ENCODE results near the gene NEURL1B.

Gene NEURL1B

GRCh38 chr5:172710676-172711075 is 69.6 kb downstream of the NEURL1B start:
- in situ Hi-C loops (cut with MboI; ENCODE audit: low sequenced_read_pairs): loop anchor here (10.0 kb wide), 1 partner anchor 214 kb away; no protein-coding TSS in a partner anchor

DNA sequence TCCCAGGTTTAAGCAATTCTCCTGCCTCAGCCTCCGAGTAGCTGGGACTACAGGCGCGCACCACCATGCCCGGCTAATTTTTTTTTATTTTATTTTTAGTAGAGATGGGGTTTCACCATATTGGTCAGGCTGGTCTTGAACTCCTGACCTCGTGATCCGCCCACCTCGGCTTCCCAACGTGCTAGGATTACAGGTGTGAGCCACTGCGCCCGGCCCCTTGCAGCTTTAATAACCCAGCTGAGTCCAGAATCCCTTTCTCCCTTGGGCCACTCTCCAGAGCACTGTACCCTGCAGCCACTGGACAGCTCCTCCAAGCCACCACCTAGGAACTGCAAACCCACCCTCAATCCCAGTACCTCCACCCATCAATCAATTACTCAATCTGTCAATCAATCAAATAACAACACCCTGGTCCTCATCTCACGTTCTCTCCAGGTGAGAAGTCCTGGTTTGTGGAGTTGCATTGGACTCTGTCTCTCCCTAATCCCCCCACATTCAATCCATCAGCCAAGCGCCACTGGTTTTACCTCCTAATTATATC is 70.3 kb downstream of the NEURL1B start:
- in situ Hi-C loops (cut with MboI; ENCODE audit: low sequenced_read_pairs): loop anchor here (10.0 kb wide), 1 partner anchor 213 kb away; no protein-coding TSS in a partner anchor

GRCh38 chr5:172712610-172713009 is 71.5 kb downstream of the NEURL1B start:
- in situ Hi-C loops (cut with MboI; ENCODE audit: low sequenced_read_pairs): loop anchor here (10.0 kb wide), 1 partner anchor 212 kb away; no protein-coding TSS in a partner anchor

DNA sequence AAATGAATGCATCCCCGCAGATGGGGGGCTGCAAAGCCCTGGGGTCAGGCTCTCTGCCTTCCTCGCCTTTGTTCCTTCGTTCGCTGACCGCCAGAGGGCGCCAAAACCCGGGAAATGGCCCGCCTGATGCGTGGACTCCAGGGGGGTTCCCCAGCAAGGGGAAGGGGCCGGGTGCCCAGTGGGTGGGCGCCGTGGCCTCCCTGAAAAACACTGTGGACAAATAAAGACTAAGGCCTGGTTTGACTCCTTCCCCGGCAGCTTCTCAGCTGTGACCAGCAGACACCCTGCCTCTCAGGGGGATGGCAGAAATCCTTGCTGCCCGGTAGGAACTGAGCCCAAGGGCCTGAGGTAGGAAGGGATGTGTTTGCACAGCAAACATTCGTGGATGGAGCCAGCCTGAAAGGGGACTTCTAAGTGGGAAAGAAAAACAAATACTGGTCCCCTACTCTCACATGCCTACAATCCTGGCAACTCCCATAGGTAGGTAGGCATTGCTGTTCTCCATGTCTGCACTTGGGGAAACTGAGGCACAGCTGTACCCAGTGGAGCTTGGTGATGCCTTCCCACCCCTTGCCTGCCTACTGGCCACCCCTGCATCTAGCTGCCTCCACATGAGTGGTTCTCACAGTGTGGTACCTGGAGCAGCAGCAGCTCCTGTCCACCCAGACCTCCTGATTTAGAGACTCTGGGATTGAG is 72.2 kb downstream of the NEURL1B start:
- in situ Hi-C loops (cut with MboI; ENCODE audit: low sequenced_read_pairs): loop anchor here (10.0 kb wide), 1 partner anchor 212 kb away; no protein-coding TSS in a partner anchor

- in situ Hi-C loops (cut with MboI; ENCODE audit: low sequenced_read_pairs): loop anchor here (10.0 kb wide), 1 partner anchor 211 kb away; no protein-coding TSS in a partner anchor
These were observed 72.9 kb downstream of the NEURL1B start for GRCh38 chr5:172713809-172714490.

- in situ Hi-C loops (cut with MboI; ENCODE audit: low sequenced_read_pairs): loop anchor here (10.0 kb wide), 1 partner anchor 210 kb away; no protein-coding TSS in a partner anchor
These were observed 73.7 kb downstream of the NEURL1B start for GRCh38 chr5:172714491-172715420.

- in situ Hi-C loops (cut with MboI; ENCODE audit: low sequenced_read_pairs): loop anchor here (10.0 kb wide), 1 partner anchor 209 kb away; no protein-coding TSS in a partner anchor
These were observed 74.3 kb downstream of the NEURL1B start for GRCh38 chr5:172715421-172715780.

- in situ Hi-C loops (cut with MboI; ENCODE audit: low sequenced_read_pairs): loop anchor here (10.0 kb wide), 1 partner anchor 209 kb away; no protein-coding TSS in a partner anchor
These were observed 75.0 kb downstream of the NEURL1B start for GRCh38 chr5:172715931-172716682.

DNA sequence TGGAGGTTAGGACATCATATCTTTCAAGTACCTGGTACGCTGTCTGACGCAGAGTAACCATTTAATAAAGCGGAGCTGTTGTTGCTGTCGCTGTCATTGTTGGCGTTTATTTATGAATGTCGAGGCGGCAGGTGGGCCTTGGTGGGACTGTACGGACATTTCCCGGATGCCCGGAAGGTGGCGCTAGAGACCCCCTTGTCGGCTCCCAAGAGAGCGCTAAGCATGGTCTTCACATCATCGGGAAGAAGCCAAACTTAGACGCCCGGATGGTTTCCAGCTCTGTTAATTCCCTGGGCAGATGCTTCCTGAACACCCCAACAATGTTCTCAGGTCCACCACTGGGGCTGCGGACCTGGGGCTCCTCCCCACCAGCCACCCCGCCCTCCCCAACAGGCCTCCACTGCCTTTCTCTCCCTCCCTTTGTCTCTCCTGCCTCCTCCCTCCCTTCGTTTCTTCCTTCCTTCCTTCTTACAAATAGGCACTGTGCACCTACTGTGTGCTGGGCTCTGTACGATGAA is 75.8 kb downstream of the NEURL1B start:
- in situ Hi-C loops (cut with MboI; ENCODE audit: low sequenced_read_pairs): loop anchor here (10.0 kb wide), 1 partner anchor 208 kb away; no protein-coding TSS in a partner anchor

GRCh38 chr5:172717481-172718195 is 76.6 kb downstream of the NEURL1B start:
- in situ Hi-C loops (cut with MboI; ENCODE audit: low sequenced_read_pairs): loop anchor here (10.0 kb wide), 1 partner anchor 207 kb away; no protein-coding TSS in a partner anchor

DNA sequence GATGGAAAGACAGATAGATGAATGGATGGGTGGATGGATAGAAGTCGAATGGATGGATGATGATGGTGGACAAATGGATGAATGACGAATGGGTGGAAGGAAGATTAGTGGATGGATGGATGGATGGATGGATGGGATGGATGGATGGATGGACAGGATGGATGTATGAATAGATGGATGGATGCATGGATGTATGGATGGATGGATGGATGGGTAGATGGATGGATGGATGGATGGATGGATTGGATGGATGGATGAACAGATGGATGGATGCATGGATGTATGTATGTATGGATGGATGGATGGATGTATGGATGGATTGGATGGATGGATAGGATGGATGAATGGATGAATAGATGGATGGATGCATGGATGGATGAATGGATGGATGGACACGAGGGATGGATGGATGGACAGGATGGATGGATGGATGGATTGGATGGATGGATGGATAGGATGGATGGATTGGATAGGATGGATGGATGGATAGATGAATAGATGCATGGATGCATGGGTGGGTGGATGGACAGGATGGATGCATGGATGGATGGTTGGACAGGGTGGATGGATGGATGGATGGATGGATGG is 77.6 kb downstream of the NEURL1B start:
- in situ Hi-C loops (cut with MboI; ENCODE audit: low sequenced_read_pairs): loop anchor here (10.0 kb wide), 1 partner anchor 206 kb away; no protein-coding TSS in a partner anchor

GRCh38 chr5:172719211-172719610 is 78.1 kb downstream of the NEURL1B start:
- in situ Hi-C loops (cut with MboI; ENCODE audit: low sequenced_read_pairs): loop anchor here (10.0 kb wide), 1 partner anchor 206 kb away; no protein-coding TSS in a partner anchor

DNA sequence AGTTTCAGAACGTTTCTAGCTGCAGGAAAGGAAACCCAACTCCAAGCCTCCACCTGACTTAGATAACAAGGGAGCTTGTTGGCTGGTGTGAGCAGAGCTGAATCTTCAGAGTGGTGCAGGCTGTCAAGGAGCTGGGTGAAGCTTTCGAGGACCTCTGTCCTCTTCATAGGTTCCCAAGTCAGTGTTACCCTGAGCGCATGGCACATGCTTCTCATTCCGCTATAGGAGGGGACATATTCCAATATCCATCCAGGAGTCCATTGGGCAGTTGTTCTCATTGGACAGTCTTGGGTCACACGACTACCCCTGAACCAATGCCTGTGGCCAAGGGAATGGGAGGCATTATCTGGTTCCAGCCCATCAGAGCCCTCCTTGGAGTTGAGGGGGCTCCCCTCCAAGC is 79.6 kb downstream of the NEURL1B start:
- in situ Hi-C loops (cut with MboI; ENCODE audit: low sequenced_read_pairs): no loop called here

DNA sequence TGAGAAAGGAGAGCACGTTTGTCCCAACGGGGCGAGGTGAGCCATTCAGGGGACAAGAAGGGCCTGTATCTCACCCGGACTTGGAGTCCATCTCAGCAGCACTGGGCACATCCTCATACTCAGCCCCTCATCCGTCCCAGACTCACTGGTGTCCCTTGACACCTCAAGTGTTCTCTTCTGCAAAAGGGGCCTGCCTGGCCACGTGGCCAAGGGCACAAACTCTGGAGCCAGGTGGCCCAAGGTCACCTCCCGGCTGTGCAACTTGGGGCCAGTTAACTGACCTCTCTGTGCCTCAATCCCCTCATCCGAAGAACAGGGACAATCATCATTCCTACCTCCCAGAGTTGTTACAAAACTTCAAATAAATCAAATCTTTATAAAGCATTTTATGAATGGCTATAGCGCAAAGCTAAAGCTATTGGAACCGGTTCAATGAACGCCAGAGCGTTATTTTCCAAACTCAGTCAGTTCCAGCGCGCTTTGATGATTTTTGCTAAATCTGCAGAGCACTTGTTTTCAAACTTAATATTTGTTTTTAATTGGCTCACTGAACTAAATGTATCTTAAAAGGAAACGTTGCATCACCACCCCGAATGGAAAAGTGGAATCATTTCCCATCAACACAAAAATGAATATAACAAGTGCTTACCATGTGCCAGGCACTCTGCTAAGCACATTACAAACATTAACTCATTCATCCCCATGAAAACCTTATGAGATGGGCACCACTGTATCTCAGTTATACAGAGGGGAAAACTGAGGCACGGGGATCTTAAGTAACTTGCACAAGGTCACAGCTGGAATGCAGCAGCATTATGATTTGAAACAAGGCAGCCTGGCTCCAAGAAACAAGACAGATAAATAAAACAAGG is 80.6 kb downstream of the NEURL1B start:
- in situ Hi-C loops (cut with MboI; ENCODE audit: low sequenced_read_pairs): no loop called here

- in situ Hi-C loops (cut with MboI; ENCODE audit: low sequenced_read_pairs): no loop called here
These were observed 81.3 kb downstream of the NEURL1B start for GRCh38 chr5:172722327-172722815.

- in situ Hi-C loops (cut with MboI; ENCODE audit: low sequenced_read_pairs): no loop called here
These were observed 82.4 kb downstream of the NEURL1B start for GRCh38 chr5:172723508-172723907.

Data from HL-60/S4 (cell line).